Globus pallidus (tissue), 1 donor: Measurements from ENCODE around the gene CEACAM16.
A peak's percentile ranks its signal among the peaks of the same experiment; 100 is the strongest.

Experiments used
- DNase-seq: peaks from one replicate; pipeline ENCODE4 v3.0.0-alpha.2; 2015; ENCODE audit warnings: low spot score

CEACAM16 gene

GRCh38 chr19:44746616-44746945, 47.6 kb downstream of the CEACAM16 start:
- DNase-seq = no peak

GRCh38 chr19:44746946-44747738, 48.2 kb downstream of the CEACAM16 start:
- peak; percentile 67 for DNase-seq

GRCh38 chr19:44747739-44748425, 48.9 kb downstream of the CEACAM16 start:
- peak; percentile 32 for DNase-seq

GRCh38 chr19:44748426-44749254, 49.7 kb downstream of the CEACAM16 start, which contains the start of gene BCL3:
TSS of gene BCL3 (plus strand) at chr19:44748708. CDS start at chr19:44748791, 83 bp downstream.
- no peak for DNase-seq

GRCh38 chr19:44749292-44749691, 50.3 kb downstream of the CEACAM16 start:
- DNase-seq = no peak

- no peak for DNase-seq
Observed at GRCh38 chr19:44749994-44750393, 51.0 kb downstream of the CEACAM16 start.

GRCh38 chr19:44752123-44752815, 53.3 kb downstream of the CEACAM16 start:
- no peak for DNase-seq

- DNase-seq = peak; percentile 50
Observed at GRCh38 chr19:44752816-44753625, 54.1 kb downstream of the CEACAM16 start.

- DNase-seq = no peak
Observed at GRCh38 chr19:44753626-44753931, 54.6 kb downstream of the CEACAM16 start.

GRCh38 chr19:44753932-44754749, 55.2 kb downstream of the CEACAM16 start:
- DNase-seq = no peak

- DNase-seq = no peak
Observed at GRCh38 chr19:44754750-44755080, 55.8 kb downstream of the CEACAM16 start.

GRCh38 chr19:44755219-44755618, 56.3 kb downstream of the CEACAM16 start:
- no peak for DNase-seq

- no peak for DNase-seq
Observed at GRCh38 chr19:44756089-44756562, 57.2 kb downstream of the CEACAM16 start.

GRCh38 chr19:44757057-44757734, 58.2 kb downstream of the CEACAM16 start:
- no peak for DNase-seq

GRCh38 chr19:44757735-44758505, 59.0 kb downstream of the CEACAM16 start:
- DNase-seq = no peak

- DNase-seq = no peak
Observed at GRCh38 chr19:44758596-44758995, 59.6 kb downstream of the CEACAM16 start.

GRCh38 chr19:44759083-44759804, 60.3 kb downstream of the CEACAM16 start:
- no peak for DNase-seq
